NCI-H446 (cell line): ENCODE data around the gene ALDOA.

Experiments used
- DNase-seq, 2 experiments: peaks; one replicate each; lab custom pipeline; 2025; lab: John Stamatoyannopoulos, UW

The ALDOA gene

GRCh38 chr16:30041841-30042240 is 23.7 kb upstream of the ALDOA start:
- peak in 1 of 2 experiments; percentile 44 for DNase-seq

GRCh38 chr16:30046178-30046577 is 19.4 kb upstream of the ALDOA start:
- no peak for DNase-seq

- DNase-seq = no peak
Measured at GRCh38 chr16:30046588-30046987, 19.0 kb upstream of the ALDOA start.

- DNase-seq = no peak
Measured at GRCh38 chr16:30049871-30050270, 15.7 kb upstream of the ALDOA start.

GRCh38 chr16:30051518-30051917 is 14.0 kb upstream of the ALDOA start:
- DNase-seq = no peak

- DNase-seq = peak; percentile 63 to 90
Measured at GRCh38 chr16:30052671-30053372, 12.7 kb upstream of the ALDOA start.

DNA sequence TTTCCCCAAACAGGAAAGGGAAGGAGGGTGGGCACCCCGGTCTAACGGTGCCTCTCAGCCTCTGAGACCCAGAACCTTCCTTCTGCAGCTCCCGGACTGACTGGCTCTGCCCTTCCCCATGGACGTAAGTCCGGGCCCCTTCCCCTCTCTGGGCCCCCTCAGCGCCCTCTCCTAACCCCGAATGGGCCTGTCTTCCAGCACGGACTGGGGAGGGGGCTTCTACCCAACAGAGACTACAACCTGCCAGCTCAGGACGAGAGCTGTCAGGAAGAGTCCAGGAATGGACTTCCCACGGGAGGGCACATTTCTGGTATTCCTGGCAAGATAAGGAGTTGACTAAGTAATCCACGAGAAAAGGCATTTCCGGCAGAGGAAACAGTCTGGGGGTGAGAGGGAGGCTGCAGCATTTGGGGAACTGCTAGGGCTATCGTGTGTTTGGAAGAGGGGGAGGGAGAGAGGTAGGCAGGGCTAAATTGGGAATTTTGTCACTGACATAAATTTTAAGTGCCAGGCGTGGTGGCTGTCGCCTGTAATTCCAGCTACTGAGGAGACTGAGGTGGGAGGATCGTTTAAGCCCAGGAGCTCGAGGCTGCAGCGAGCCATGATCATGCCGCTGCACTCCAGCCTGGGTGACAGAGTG is 12.1 kb upstream of the ALDOA start:
- DNase-seq = no peak

GRCh38 chr16:30054451-30054850 is 11.1 kb upstream of the ALDOA start:
- no peak for DNase-seq

DNA sequence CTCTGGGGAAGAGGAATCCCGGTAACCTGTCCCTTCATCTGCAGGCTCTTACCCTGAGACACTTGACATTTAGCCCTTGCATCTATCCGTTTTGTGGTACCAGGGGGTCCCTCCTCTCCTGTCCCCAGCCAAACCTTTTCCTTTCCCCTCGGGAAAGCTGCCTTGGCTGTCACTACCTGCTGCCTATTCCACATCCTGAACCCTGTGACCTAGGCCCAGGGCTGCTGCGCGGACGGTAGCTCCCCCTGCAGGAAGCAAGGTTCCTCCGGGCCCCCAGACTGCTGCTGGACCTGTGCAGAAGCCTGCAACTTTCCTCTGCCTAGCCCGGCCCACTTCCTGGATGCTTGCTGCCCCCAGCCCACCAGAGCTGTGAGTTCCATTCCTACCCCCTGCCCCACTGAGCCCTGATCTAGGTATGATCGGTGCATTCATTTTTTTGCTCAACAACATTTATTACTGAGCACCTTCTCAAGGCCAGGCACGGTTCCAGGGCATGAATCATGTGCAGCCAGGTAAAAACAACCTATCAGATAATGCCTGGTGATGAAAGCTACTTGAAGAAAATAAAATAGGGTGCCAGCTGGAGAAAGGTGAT is 10.5 kb upstream of the ALDOA start:
- no peak for DNase-seq

DNA sequence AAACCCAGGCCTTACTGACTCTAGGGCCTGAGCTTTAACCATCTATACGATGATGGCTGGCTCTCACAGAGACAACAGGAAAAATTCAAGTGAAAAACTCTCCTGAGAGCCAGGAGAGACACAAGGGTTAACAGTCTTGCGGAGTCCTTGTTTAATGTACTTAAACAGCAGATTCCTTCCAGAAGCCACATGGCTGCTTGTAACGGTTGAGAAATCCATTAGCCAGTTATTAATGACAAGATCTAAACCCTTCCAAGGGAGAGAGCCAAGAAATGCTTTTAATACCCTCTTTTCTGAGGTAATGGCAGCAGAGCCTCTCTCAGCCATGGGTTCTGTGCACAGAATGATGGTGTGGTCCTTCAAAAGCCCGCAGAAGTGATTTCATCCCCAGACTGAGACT is 5.2 kb upstream of the ALDOA start:
- no peak for DNase-seq

DNA sequence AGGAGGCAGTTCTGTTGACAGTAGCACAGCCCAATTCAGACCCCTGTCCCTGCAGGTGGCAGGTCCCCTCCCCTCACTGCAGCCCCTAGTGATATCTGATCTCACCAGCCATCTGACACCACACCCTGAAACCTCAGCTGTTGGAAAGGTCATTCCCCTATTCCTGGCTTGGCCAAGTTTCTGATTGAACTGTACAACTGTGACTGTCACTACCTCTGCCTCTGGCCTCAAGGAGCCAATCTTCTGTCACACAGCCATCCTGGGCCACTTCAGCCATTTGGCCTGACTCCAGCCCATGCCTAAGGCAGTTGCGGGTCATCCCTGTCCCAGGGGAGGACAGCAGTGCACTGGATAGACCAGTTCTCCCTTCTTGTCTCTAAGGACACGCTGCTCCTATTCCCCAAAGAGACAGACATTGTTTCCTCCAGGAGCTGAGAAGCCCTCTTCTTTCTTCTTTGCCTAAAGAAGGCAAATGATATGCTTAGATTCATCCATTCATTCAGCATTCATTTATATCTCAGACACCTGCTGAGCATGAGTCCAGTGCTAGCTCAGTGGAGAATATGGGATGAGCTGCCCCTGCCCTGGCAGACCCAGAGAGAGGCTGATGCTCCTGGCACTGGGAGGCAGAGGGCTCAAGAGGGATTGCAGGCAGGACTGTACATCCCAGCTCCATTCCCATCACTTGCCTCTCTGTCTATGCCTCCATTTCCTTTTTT is 4.6 kb upstream of the ALDOA start:
- no peak for DNase-seq

DNA sequence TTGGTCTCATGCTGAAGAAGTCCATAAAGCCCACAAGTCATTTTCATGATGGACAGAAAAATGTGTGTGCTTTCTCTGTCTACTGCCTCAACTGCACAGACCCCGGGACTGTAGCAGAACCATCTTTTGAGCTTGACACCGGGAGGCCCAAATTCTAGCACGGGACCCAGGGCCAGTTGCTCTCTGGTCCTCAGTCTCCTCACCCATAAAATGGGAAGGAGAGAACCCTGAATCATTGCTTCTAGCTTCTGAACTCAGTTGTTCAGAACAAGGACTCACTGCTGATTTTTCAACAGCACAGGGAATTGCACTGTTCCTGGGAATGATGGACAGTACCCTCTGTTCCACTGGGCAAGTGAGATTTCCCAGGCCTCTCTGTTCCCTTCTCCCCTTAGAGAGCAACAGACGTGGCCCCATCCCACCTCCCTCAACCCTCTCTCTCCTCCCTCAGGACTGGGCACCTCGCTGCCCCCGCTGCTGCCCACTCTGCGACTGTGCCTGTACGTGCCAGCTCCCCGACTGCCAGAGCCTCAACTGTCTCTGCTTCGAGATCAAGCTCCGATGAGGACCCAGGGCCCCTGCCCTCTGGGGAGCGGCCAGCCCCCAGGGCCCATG is 2.2 kb upstream of the ALDOA start:
- DNase-seq = no peak

DNA sequence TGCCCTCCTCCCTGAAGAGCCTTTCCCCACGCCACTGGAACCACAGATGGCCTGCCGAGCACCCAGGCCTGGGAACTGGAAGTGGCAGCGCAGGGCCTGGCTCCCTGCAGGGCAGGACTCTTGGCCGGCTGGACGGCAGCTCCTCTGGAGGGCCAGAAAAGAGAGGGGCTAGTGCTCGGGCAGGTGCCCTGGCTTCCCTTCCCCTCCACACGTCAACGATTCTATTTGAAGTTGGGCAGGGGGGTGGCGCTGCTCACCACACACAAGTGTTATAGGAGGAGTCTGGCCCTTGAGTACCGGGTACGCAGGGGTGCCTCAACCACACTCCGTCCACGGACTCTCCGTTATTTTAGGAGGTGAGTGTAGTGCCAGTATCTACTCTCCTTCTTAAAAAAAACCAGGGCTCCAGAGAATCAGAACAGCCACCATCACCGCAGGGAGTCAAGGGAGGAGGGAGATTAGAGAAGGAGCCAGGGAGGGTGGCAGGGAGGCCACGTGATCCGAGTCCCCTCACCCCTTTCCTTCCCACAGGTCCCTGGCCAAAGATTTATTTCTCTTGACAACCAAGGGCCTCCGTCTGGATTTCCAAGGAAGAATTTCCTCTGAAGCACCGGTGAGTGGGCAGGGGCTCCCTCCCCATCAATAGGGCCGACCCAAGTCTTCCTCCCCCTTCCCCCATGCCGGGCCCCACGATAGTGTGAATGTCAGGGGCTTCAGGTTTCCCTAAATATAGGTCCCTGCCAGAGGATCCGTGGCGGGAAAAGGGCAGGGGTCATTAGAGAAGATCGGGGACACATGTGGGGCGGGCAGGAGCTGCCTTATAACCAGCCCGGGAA is 1.4 kb upstream of the ALDOA start:
- DNase-seq = peak; percentile 45 to 54

GRCh38 chr16:30064729-30065101 is 845 bp upstream of the ALDOA start:
- no peak for DNase-seq

DNA sequence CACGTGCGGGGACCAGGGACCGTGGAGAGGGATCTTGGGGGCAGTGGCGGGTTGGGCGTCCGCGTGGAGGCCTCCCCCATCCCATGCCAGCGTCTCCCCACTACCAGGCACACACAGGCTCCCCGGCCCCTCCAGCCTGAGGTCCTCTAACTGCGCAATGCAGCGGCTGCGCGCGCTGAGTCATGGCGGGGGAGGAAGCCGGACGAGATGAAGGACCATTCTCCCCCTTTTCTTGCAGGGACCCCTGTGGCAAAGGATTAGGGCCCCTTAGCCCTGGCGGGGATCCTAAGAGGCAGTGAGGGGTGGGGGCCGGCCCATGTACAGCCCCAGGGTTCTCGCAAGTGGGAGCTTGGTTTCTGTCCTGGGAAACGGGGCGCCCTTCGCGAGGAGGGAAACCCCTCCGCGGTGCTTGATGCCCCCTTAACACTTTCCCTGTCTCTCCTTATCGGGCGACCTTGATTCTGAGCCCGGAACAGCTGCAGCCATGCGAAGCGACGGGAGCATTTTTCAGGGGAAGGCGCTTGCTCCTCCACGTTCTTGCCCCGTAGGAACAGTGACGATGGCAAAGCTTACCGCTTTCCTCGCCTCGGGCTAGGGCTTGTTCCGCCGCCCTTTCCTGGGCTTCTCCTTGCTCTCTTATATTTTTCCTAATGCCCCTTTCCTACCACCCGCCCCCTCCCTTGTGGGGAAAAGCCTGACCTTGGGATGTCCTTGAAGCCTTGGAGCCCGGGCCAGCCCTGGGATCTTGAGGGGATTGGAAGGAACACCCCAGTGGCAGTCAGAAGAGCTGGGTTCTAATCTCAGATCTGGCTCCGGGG is 592 bp downstream of the ALDOA start:
- no peak for DNase-seq

DNA sequence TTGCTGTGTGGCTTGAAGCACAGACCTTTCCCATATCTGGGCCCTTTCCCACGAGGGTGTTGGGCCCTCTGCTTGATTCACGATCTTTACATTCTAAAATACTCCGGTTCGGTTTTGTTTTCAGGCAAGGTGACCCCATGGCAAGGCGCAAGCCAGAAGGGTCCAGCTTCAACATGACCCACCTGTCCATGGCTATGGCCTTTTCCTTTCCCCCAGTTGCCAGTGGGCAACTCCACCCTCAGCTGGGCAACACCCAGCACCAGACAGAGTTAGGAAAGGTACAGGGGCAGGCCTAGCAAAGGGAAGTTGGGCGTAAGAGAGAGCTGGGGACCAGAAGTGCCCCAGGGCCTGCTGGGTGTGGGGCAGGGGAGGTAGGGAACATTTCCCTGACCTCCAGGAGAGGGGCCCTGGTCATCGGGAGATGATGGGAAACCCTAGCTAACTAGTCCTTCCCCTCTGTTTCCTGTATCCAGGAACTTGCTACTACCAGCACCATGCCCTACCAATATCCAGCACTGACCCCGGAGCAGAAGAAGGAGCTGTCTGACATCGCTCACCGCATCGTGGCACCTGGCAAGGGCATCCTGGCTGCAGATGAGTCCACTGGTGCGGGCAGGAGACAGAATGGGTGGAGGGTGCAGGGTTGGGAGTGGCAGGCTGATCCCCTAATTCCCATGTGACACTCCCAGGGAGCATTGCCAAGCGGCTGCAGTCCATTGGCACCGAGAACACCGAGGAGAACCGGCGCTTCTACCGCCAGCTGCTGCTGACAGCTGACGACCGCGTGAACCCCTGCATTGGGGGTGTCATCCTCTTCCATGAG is 1.4 kb downstream of the ALDOA start:
- DNase-seq = no peak

DNA sequence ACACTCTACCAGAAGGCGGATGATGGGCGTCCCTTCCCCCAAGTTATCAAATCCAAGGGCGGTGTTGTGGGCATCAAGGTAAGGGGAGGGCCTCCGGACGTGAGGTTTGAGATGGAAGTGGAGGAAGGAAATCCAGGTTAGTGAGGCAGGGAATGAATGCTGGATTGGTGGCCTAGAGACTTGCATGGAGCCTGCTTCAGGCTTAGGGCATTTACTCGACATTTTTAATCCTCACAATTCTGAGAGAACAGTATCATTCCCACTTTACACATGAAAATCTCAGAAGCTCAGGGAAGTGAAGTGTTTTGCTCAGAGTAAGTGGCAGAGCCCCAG is 2.0 kb downstream of the ALDOA start:
- no peak for DNase-seq

GRCh38 chr16:30068333-30068732 is 2.8 kb downstream of the ALDOA start:
- DNase-seq = no peak

- DNase-seq = no peak
Measured at GRCh38 chr16:30068750-30069610, 3.4 kb downstream of the ALDOA start.
